GM23338 (cell line): ENCODE measurements around the gene GPNMB. TPM values are rescaled to one million over a fixed set of nuclear protein-coding genes. Genes with fewer than 3 reads are reported as not detected.
A peak's percentile ranks its signal among the peaks of the same experiment; 100 is the strongest.

ENCODE experiments used
- ATAC-seq: fragments of 200-7000 bp; cut with Tn5 transposase; 3 replicates; pipeline ENCODE4 v1.9.1; 2020
- DNase-seq: peaks from one replicate; pipeline ENCODE4 v3.0.0-alpha.2; 2015; ENCODE audit warnings: low spot score
- H2AFZ ChIP-seq: fragments of 200-600 bp; sonication (generic); 2 replicates; pipeline ENCODE4 v1.8.0; 2016; ENCODE audit warnings: antibody characterized with exemption, mild to moderate bottlenecking, moderate library complexity
- H3F3A ChIP-seq: fragments of 200-600 bp; sonication (generic); replicated peaks from 2 replicates; pipeline ENCODE4 v1.8.0; 2017; ENCODE audit warnings: antibody characterized with exemption, mixed run types, low read depth
- H3K27ac ChIP-seq: fragments of 200-600 bp; sonication (generic); 2 replicates; pipeline ENCODE4 v1.6.1; 2016; ENCODE audit warnings: low read depth
- H3K27me3 ChIP-seq: fragments of 200-600 bp; sonication (generic); 2 replicates; pipeline ENCODE4 v1.8.0; 2016; ENCODE audit warnings: mild to moderate bottlenecking, mixed run types, moderate library complexity; ENCODE audit not compliant: insufficient read depth
- H3K36me3 ChIP-seq: fragments of 200-600 bp; sonication (generic); 2 replicates; pipeline ENCODE4 v1.8.0; 2016; ENCODE audit warnings: mild to moderate bottlenecking; ENCODE audit not compliant: insufficient read depth
- H3K4me1 ChIP-seq: fragments of 200-600 bp; sonication (generic); 2 replicates; pipeline ENCODE4 v1.8.0; 2016; ENCODE audit warnings: mild to moderate bottlenecking, moderate library complexity; ENCODE audit not compliant: insufficient read depth
- H3K4me2 ChIP-seq: fragments of 200-600 bp; sonication (generic); 2 replicates; pipeline ENCODE4 v1.7.1; 2017; ENCODE audit warnings: mixed run types
- H3K4me3 ChIP-seq: fragments of 200-600 bp; sonication (generic); 2 replicates; pipeline ENCODE4 v1.6.1; 2016; ENCODE audit warnings: mixed run types
- H3K79me2 ChIP-seq: fragments of 200-600 bp; sonication (generic); replicated peaks from 2 replicates; pipeline ENCODE4 v1.8.0; 2017; ENCODE audit warnings: mild to moderate bottlenecking; ENCODE audit not compliant: insufficient read depth
- H3K9me2 ChIP-seq: fragments of 200-600 bp; sonication (generic); 2 replicates; pipeline ENCODE4 v1.8.0; 2017; ENCODE audit not compliant: insufficient read depth
- H4K20me1 ChIP-seq: fragments of 200-600 bp; sonication (generic); replicated peaks from 2 replicates; pipeline ENCODE4 v1.8.0; 2017; ENCODE audit warnings: mild to moderate bottlenecking; ENCODE audit not compliant: insufficient read depth
- H3K27ac Mint-ChIP-seq: 2 replicates; pipeline ENCODE4 v1.8.0; 2020; ENCODE audit warnings: inconsistent platforms, mild to moderate bottlenecking, moderate library complexity, mixed read lengths
- H3K27me3 Mint-ChIP-seq: 3 replicates; pipeline ENCODE4 v1.8.0; 2022; ENCODE audit warnings: low read depth, mild to moderate bottlenecking, moderate library complexity, mixed read lengths, inconsistent platforms; ENCODE audit not compliant: insufficient read depth, poor library complexity
- H3K36me3 Mint-ChIP-seq: 3 replicates; pipeline ENCODE4 v1.8.0; 2021; ENCODE audit warnings: low read depth, mild to moderate bottlenecking, inconsistent platforms, moderate library complexity, mixed read lengths
- H3K4me1 Mint-ChIP-seq: 3 replicates; pipeline ENCODE4 v1.8.0; 2020; ENCODE audit warnings: mild to moderate bottlenecking, inconsistent platforms, mixed read lengths
- H3K4me3 Mint-ChIP-seq: 3 replicates; pipeline ENCODE4 v1.8.0; 2021; ENCODE audit warnings: moderate library complexity, mild to moderate bottlenecking, inconsistent platforms, mixed read lengths
- H3K9me3 Mint-ChIP-seq: 3 replicates; pipeline ENCODE4 v1.8.0; 2020; ENCODE audit warnings: moderate library complexity, mild to moderate bottlenecking, inconsistent platforms, mixed read lengths
- ETS1 ChIP-seq: IDR thresholded peaks from 2 replicates; pipeline ENCODE4 v1.6.1; 2016; ENCODE audit warnings: antibody characterized with exemption
- EZH2 ChIP-seq: fragments of 200-600 bp; sonication (generic); IDR thresholded peaks from one replicate; pipeline ENCODE4 v1.8.0; 2017; ENCODE audit warnings: antibody characterized with exemption, mild to moderate bottlenecking, low read depth; ENCODE audit not compliant: unreplicated experiment
- JUNB ChIP-seq: IDR thresholded peaks from one replicate; pipeline ENCODE4 v1.6.1; 2016; ENCODE audit warnings: antibody characterized with exemption; ENCODE audit not compliant: unreplicated experiment
- NANOG ChIP-seq: IDR thresholded peaks from 2 replicates; pipeline ENCODE4 v1.6.1; 2016; ENCODE audit warnings: antibody characterized with exemption, borderline replicate concordance
- POLR2AphosphoS5 ChIP-seq: IDR thresholded peaks from 2 replicates; pipeline ENCODE4 v1.6.1; 2016; ENCODE audit warnings: antibody characterized with exemption, low read depth
- STAT1 ChIP-seq: IDR thresholded peaks from one replicate; pipeline ENCODE4 v1.6.1; 2016; ENCODE audit warnings: antibody characterized with exemption; ENCODE audit not compliant: unreplicated experiment
- ZNF462 ChIP-seq: fragments of 250-450 bp; sonication (Bioruptor Pico); IDR thresholded peaks from 2 replicates; pipeline ENCODE4 v1.5.0; 2020; ENCODE audit warnings: mild to moderate bottlenecking, moderate library complexity
- polyA plus RNA-seq: library from polyadenylated mRNA; unstranded; fragments of >200 nt; fragmentation: Nextera tagmentation; extraction: Ambion mirVana; gene quantifications from 2 replicates; pipeline ENCODE4 v1.2.1, GENCODE V29; 2016
- total RNA-seq: library from RNA; depleted of rRNA; stranded (reverse); fragments of >200 nt; shearing (Covaris generic); gene quantifications from 2 replicates; pipeline ENCODE4 v1.2.3, GENCODE V29; 2014
- TF ChIP-seq, protein P1 (sequence below), 2 experiments: fragments of 200-600 bp in 1 of 2; sonication (generic) in 1 of 2; conservative IDR thresholded peaks; 2 replicates each; pipeline versions ENCODE4 v1.5.1 to v1.6.1; 2016 to 2017; ENCODE audit warnings: antibody characterized with exemption in 2 of 2, low read depth in 2 of 2, mild to moderate bottlenecking in 2 of 2, moderate library complexity in 1 of 2

Gene GPNMB
- total and polyA plus RNA-seq, 2 experiments from 2014 or later = 0.76 to 1.2 TPM

- TF ChIP-seq ZNF462 (CRISPR knock-in tag) = no peak
- TF ChIP-seq NANOG = no peak
Measured at GRCh38 chr7:23211589-23211988, 35.0 kb upstream of the GPNMB start (continued).

- Mint-ChIP-seq H3K27ac (no peak overlapping the region), H3K9me3 (no peaks in the 10 kb centered on the region), H3K4me3 (no peak overlapping the region), H3K27me3 (peaks cover 3% of the 10 kb centered on the region), H3K4me1 (peaks cover 11% of the 10 kb centered on the region; the same call in 2 of the 3 replicates), H3K36me3 (no peaks in the 10 kb centered on the region)
- no peaks in the 10 kb centered on the region for H3K36me3 ChIP-seq
- no peak overlapping the region for H3K4me2 ChIP-seq
- no peaks in the 10 kb centered on the region for H3K27me3 ChIP-seq
- H3K4me1 ChIP-seq = no peaks in the 10 kb centered on the region
- no peak overlapping the region for H3K27ac ChIP-seq
- H3F3A ChIP-seq = no peaks in the 10 kb centered on the region
- H3K79me2 ChIP-seq = no peaks in the 10 kb centered on the region
- DNase-seq (no peak), ATAC-seq (no peak)
- 0 out of 2 replicates have a peak, but pooled peaks cover 4% of the 10 kb centered on the region for H3K9me2 ChIP-seq
- peak overlapping the region; percentile 99 for H2AFZ ChIP-seq
- no peaks in the 10 kb centered on the region for H4K20me1 ChIP-seq
- H3K4me3 ChIP-seq = no peak overlapping the region
- TF ChIP-seq, protein P1, sequence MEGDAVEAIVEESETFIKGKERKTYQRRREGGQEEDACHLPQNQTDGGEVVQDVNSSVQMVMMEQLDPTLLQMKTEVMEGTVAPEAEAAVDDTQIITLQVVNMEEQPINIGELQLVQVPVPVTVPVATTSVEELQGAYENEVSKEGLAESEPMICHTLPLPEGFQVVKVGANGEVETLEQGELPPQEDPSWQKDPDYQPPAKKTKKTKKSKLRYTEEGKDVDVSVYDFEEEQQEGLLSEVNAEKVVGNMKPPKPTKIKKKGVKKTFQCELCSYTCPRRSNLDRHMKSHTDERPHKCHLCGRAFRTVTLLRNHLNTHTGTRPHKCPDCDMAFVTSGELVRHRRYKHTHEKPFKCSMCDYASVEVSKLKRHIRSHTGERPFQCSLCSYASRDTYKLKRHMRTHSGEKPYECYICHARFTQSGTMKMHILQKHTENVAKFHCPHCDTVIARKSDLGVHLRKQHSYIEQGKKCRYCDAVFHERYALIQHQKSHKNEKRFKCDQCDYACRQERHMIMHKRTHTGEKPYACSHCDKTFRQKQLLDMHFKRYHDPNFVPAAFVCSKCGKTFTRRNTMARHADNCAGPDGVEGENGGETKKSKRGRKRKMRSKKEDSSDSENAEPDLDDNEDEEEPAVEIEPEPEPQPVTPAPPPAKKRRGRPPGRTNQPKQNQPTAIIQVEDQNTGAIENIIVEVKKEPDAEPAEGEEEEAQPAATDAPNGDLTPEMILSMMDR (conservative IDR thresholded peaks at IDR 0.05; ENCODE audit: low read depth in 2 of 2) = no peak
- TF ChIP-seq NANOG (no peak), JUNB (no peak), STAT1 (no peak), EZH2 (no peak), POLR2AphosphoS5 (no peak), ETS1 (no peak)
Measured at GRCh38 chr7:23212395-23212794, 34.2 kb upstream of the GPNMB start.
